22Rv1 (cell line): ENCODE results near the gene BCL11A.

Experiments
- H3K27ac ChIP-seq: fragments of 450-650 bp; 2 replicates; pipeline ENCODE4 v1.5.1; 2017
- CTCF ChIP-seq: fragments of 450-650 bp; IDR thresholded peaks from 2 replicates; pipeline ENCODE4 v1.5.1; 2017; ENCODE audit warnings: mild to moderate bottlenecking
- ZFX ChIP-seq: fragments of 450-650 bp; IDR thresholded peaks from 2 replicates; pipeline ENCODE4 v1.6.1; 2017; ENCODE audit warnings: antibody characterized with exemption, borderline replicate concordance

The BCL11A gene

DNA sequence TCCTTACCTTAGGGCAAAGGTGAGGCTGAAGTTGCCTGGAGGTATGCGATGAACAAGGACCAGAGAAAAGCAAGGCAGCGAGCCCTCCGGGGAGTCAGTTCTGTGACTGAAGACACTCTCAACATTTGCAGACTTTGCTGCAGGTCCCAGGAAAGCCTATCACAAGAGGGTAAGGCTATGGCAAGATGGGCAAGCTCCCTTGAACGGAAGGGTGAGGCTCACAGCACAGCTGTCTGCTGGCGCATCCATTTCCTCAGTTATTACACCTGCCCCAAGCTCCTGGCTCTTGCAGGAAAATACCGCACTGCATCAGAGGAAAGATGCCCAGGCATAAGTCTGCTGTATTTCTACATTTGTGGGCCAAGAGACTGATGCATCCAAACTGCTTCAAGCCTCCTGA lies 141.4 kb downstream of the BCL11A start:
- H3K27ac ChIP-seq = no peak overlapping the region
- TF ChIP-seq ZFX (no peak), CTCF (no peak)

- TF ChIP-seq ZFX = no peak
- no peak for TF ChIP-seq CTCF
- no peak overlapping the region for H3K27ac ChIP-seq
Measured at GRCh38 chr2:60411295-60411694, 142.2 kb downstream of the BCL11A start.

DNA sequence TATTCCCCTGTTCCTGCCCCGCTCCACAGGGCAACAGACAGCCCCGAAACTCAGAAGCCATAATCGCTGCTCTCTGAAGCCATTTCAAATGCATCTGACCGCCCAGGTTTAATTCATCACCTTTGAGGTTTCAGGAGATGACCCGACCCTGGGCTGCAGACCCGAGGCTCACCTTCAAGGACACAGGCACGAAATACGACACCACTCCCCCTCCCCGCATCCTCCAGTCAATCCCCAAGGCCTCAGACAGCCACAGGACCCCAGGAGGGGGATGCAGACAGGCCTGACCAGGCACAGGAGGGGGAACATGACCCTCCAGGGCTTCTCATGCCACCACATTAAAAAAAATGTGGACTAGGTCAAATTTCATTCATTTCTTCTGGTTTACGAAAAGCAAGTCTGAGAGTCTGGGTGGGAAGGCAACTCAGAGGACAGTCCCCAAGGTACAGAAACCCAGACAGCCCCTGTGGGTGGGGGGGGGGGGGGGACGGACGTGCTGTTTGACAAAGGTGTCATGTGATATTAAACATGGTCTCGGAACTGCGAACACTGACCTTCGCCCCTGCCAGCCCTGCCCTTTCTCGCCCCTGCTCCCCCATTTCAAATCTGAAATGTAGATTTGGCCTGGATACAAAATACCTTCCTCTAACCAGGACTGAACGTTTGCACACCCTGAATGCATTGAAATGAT lies 142.9 kb downstream of the BCL11A start:
- TF ChIP-seq ZFX = no peak
- TF ChIP-seq CTCF = no peak
- H3K27ac ChIP-seq = no peak overlapping the region

DNA sequence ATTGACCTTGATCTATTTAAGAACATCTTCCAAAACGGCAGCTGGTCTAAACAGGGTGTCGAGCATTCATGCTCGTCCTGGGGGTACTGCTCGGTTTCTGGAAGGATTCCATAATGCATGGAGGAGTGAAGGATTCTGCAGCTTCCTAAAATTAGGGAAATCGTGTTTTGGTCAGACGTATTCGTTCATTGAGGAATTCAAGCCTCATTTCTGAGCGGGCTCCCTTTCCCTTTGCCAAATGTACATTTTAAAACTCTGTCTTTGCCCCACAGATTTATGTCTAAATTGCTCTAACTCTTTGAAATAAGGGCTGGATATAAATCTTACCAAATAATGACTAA lies 144.0 kb downstream of the BCL11A start:
- no peak for TF ChIP-seq ZFX
- TF ChIP-seq CTCF = no peak
- H3K27ac ChIP-seq = no peak overlapping the region

DNA sequence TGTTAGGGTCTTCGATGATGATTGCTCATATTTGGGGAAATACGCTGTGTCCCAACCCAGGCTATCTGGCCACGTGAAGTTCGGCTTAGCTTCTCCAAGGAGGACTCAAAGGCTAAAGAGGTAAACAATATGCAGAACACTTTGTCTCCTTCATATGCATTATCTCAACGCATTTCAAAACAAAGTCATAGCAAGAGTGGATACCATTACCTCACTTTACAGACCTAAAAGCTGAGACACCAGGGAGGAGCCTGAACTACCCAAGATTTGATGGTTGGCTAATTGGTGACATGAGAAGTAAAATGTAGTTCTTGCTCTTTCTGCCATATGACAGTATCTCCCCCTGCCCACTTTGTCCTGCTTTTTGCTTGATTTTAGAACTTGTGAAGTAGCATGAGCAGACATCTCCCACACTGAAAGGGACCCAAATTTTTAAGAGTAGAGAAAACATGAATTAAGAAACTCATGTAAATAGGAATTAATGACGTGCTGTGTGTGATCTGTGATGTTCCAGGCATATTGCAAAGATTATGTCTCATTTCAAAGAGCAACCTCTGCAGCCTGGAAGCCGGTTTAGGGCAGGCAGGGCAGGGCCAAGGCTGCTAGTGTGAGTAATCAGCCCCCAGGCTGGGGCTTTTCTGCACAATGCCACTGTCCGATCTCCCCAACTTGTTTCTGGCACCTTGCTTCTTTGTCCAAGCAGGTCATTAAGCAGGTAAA lies 144.5 kb downstream of the BCL11A start:
- no peak for TF ChIP-seq ZFX
- H3K27ac ChIP-seq = no peak overlapping the region

- TF ChIP-seq ZFX (no peak), CTCF (no peak)
- H3K27ac ChIP-seq = no peak overlapping the region
Measured at GRCh38 chr2:60408207-60408606, 145.2 kb downstream of the BCL11A start.

DNA sequence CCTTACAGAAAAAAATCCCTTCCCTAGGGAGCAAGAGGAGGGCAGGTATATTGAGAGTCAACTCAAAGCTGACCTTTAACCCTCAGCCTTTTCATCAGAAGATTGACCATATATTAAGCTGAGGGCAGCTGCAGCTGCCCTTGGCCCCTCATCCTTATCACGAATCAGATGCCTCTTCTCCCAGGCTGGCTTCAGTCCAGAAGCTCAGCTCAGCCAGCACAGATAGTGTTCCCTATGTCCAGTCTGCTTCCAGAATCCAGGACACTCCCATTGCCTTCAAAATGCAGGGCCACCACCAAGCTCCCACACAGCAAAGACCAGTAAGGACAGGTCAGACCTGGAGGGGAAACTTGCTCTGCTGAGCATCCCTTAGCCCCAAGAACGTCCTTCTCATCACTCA lies 146.1 kb downstream of the BCL11A start:
- TF ChIP-seq CTCF (no peak), ZFX (no peak)
- no peak overlapping the region for H3K27ac ChIP-seq

- H3K27ac ChIP-seq = no peak overlapping the region
- TF ChIP-seq ZFX = no peak
- TF ChIP-seq CTCF = no peak
Measured at GRCh38 chr2:60406192-60406591, 147.3 kb downstream of the BCL11A start.
